Measurements from ENCODE around the gene CLTCL1.

GRCh38 chr22:19181786-19182471, 109.6 kb downstream of the CLTCL1 start:
- TF ChIP-seq CTCF (IDR thresholded peaks at IDR 0.05) (no peak), POLR2A (IDR thresholded peaks at IDR 0.05) (no peak), POLR2AphosphoS5 (IDR thresholded peaks at IDR 0.05) (no peak)
